IMR-90 (cell line): ENCODE data around the gene TMEM139. TPM values are rescaled to one million over a fixed set of nuclear protein-coding genes. Genes with fewer than 3 reads are reported as not detected.
A peak's percentile ranks its signal among the peaks of the same experiment; 100 is the strongest.

Experiments
- ATAC-seq: fragments of 200-7000 bp; cut with Tn5 transposase; 2 replicates; pipeline ENCODE4 v1.9.1; 2020; ENCODE audit warnings: low read depth, mild to moderate bottlenecking, moderate library complexity
- BruUV-seq: library from RNA; stranded (reverse); fragments of 400-500 nt; replicated peaks from 2 replicates; lab custom pipeline; 2021; lab: Mats Ljungman, UMichigan
- CTCF ChIA-PET: fragments of 300-600 bp; formaldehyde crosslinking; extraction: SDS; loops from one replicate; lab custom pipeline; 2021; ENCODE audit warnings: antibody characterized with exemption; lab: Yijun Ruan, JAX
- POLR2A ChIA-PET: fragments of 300-600 bp; sonication (Branson Sonifier 250); formaldehyde crosslinking; loops from one replicate; lab custom pipeline; 2022; ENCODE audit warnings: antibody characterized with exemption; ENCODE audit not compliant: unreplicated experiment; lab: Charles Lee
- DNase-seq: peaks from one replicate; pipeline ENCODE4 v3.0.0; 2013
- H2AFZ ChIP-seq: replicated peaks from 2 replicates; pipeline ENCODE3; 2013; ENCODE audit warnings: low read length, mild to moderate bottlenecking; ENCODE audit not compliant: poor library complexity
- H2AK5ac ChIP-seq: 2 replicates; pipeline ENCODE4 v1.6.1; 2013; ENCODE audit warnings: low read depth, low read length, inconsistent platforms
- H2AK9ac ChIP-seq: replicated peaks from 2 replicates; pipeline ENCODE3; 2013; ENCODE audit warnings: mild to moderate bottlenecking, low read depth, low read length, moderate library complexity; ENCODE audit not compliant: poor library complexity
- H2BK120ac ChIP-seq: 2 replicates; pipeline ENCODE4 v1.6.1; 2013; ENCODE audit warnings: low read depth, low read length, inconsistent platforms
- H2BK15ac ChIP-seq: 3 replicates; pipeline ENCODE4 v1.6.1; 2013; ENCODE audit warnings: low read depth, low read length, inconsistent platforms
- H2BK20ac ChIP-seq: 2 replicates; pipeline ENCODE4 v1.6.1; 2013; ENCODE audit warnings: low read depth, mild to moderate bottlenecking, inconsistent platforms, low read length, moderate library complexity
- H2BK5ac ChIP-seq: 2 replicates; pipeline ENCODE4 v1.6.1; 2013; ENCODE audit warnings: mild to moderate bottlenecking, low read depth, low read length, inconsistent platforms; ENCODE audit not compliant: poor library complexity, severe bottlenecking
- H3K14ac ChIP-seq: replicated peaks from 2 replicates; pipeline ENCODE4 v1.6.1; 2013; ENCODE audit warnings: low read depth, low read length, inconsistent platforms
- H3K18ac ChIP-seq: 2 replicates; pipeline ENCODE4 v1.6.1; 2013; ENCODE audit warnings: low read depth, low read length, control low read depth
- H3K23ac ChIP-seq: 2 replicates; pipeline ENCODE4 v1.6.1; 2013; ENCODE audit warnings: low read depth, low read length, inconsistent platforms
- H3K27ac ChIP-seq: 2 replicates; pipeline ENCODE4 v1.5.1; 2013; ENCODE audit warnings: mild to moderate bottlenecking, control low read depth, low read length; ENCODE audit not compliant: insufficient read depth
- H3K27me3 ChIP-seq: 2 replicates; pipeline ENCODE4 v1.6.1; 2013; ENCODE audit warnings: low read length; ENCODE audit not compliant: control insufficient read depth, insufficient read depth
- H3K36me3 ChIP-seq: 2 replicates; pipeline ENCODE4 v1.6.1; 2013; ENCODE audit warnings: low read length, mixed read lengths; ENCODE audit not compliant: control insufficient read depth, insufficient read depth
- H3K4ac ChIP-seq: 2 replicates; pipeline ENCODE4 v1.6.1; 2013; ENCODE audit warnings: low read depth, low read length, inconsistent platforms
- H3K4me1 ChIP-seq: 2 replicates; pipeline ENCODE4 v1.6.1; 2013; ENCODE audit warnings: low read length, mixed read lengths; ENCODE audit not compliant: control insufficient read depth, insufficient read depth
- H3K4me2 ChIP-seq: 2 replicates; pipeline ENCODE4 v1.6.1; 2013; ENCODE audit warnings: low read depth, mild to moderate bottlenecking, control low read depth, low read length, moderate library complexity
- H3K4me3 ChIP-seq: 2 replicates; pipeline ENCODE4 v1.5.1; 2013; ENCODE audit warnings: low read depth, mild to moderate bottlenecking, control low read depth, low read length, moderate library complexity; ENCODE audit not compliant: insufficient read depth
- H3K56ac ChIP-seq: 2 replicates; pipeline ENCODE4 v1.6.1; 2013; ENCODE audit warnings: low read length, inconsistent platforms; ENCODE audit not compliant: insufficient read depth; ENCODE audit errors: extremely low read depth
- H3K79me1 ChIP-seq, 2 experiments: 2 replicates each; pipeline ENCODE4 v1.6.1; 2013; ENCODE audit warnings: low read length in 2 of 2, inconsistent platforms in 1 of 2, low read depth in 1 of 2
- H3K9ac ChIP-seq: 2 replicates; pipeline ENCODE4 v1.6.1; 2013; ENCODE audit warnings: low read depth, low read length, control low read depth
- H3K9me1 ChIP-seq: 2 replicates; pipeline ENCODE4 v1.6.1; 2013; ENCODE audit warnings: low read length, inconsistent platforms; ENCODE audit not compliant: insufficient read depth
- H3K9me3 ChIP-seq: 2 replicates; pipeline ENCODE4 v1.6.1; 2013; ENCODE audit warnings: low read length; ENCODE audit not compliant: control insufficient read depth, insufficient read depth
- H4K20me1 ChIP-seq: 2 replicates; pipeline ENCODE4 v1.6.1; 2013; ENCODE audit warnings: low read length, inconsistent platforms; ENCODE audit not compliant: insufficient read depth
- H4K5ac ChIP-seq: 2 replicates; pipeline ENCODE4 v1.6.1; 2013; ENCODE audit warnings: mild to moderate bottlenecking, low read depth, low read length, control low read depth
- H4K8ac ChIP-seq, 2 experiments: 2 replicates each; pipeline ENCODE4 v1.6.1; 2013; ENCODE audit warnings: low read depth in 2 of 2, low read length in 2 of 2, control low read depth in 1 of 2, inconsistent platforms in 1 of 2
- H4K91ac ChIP-seq: 2 replicates; pipeline ENCODE4 v1.6.1; 2013; ENCODE audit warnings: low read depth, low read length, inconsistent platforms; ENCODE audit not compliant: insufficient read depth
- CEBPB ChIP-seq: IDR thresholded peaks from 2 replicates; pipeline ENCODE4 v1.6.1; 2012; ENCODE audit warnings: low read depth, low read length, improper control_type of control experiment
- MXI1 ChIP-seq: IDR thresholded peaks from 2 replicates; pipeline ENCODE4 v1.6.1; 2012; ENCODE audit warnings: low read depth, mild to moderate bottlenecking, low read length, moderate library complexity, borderline replicate concordance
- dilution Hi-C: fragments of 300-500 bp; cut with HindIII; formaldehyde crosslinking; loops from one replicate; pipeline ENCODE4 v1.14.3; 2018; ENCODE audit warnings: low sequenced_read_pairs; ENCODE audit not compliant: unreplicated experiment
- in situ Hi-C: fragments of 300-500 bp; cut with MboI; formaldehyde crosslinking; loops from 3 replicates; pipeline ENCODE4 v1.14.3; 2019; ENCODE audit warnings: low sequenced_read_pairs, inconsistent platforms, mixed read lengths
- intact Hi-C: fragments of 100-400 bp; cut with micrococcal nuclease; formaldehyde crosslinking; loops from 2 replicates; pipeline ENCODE4 v1.10.0; 2022
- polyA plus RNA-seq, 3 experiments: library from polyadenylated mRNA; depleted of rRNA; stranded (reverse); fragments of >200 nt; gene quantifications; 2 replicates each; pipeline ENCODE4 v1.2.3, GENCODE V29; 2012; ENCODE audit warnings: low replicate concordance in 1 of 3
- total RNA-seq: library from RNA; depleted of rRNA; stranded (reverse); fragments of >200 nt; gene quantifications from 2 replicates; pipeline ENCODE4 v1.2.3, GENCODE V29; 2012
- TF ChIP-seq, protein P1 (sequence below): conservative IDR thresholded peaks from 2 replicates; pipeline ENCODE4 v1.5.1; 2012; ENCODE audit warnings: mild to moderate bottlenecking, low read depth, low read length, improper control_type of control experiment

Gene TMEM139
- total and polyA plus RNA-seq, 2 of the 4 experiments (the other 2 are of a cell fraction): 0.07 TPM; not detected in 1

DNA sequence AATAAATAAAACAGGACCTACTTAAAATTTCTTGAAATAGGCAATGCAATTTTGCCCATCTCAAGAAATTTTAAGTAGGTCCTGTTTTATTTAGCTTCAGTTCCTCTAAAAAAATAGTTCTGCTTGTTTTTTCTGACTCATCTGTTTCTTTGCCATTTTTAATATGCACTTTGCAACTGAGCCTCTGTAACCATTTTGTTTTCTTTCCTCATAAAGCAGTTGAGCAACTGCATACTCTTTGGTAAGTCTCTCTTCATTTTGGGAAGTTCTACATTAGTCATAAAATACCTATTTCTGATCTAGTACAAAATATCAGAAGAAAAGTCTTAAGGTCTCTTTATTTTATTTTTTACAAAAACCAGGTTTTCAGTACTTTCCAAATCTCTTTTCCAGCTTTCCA is 44.9 kb upstream of the TMEM139 start:
- Histone ChIP-seq H3K27ac (no peak overlapping the region), H3K36me3 (no peaks in the 10 kb centered on the region), H3K4me2 (no peak overlapping the region), H3K9ac (no peak overlapping the region), H2BK120ac (no peak overlapping the region), H2AK9ac (no peak overlapping the region), H3K4ac (no peak overlapping the region), H4K8ac (no peak overlapping the region), H2BK20ac (no peak overlapping the region), H3K9me1 (no peaks in the 10 kb centered on the region), H3K9me3 (peaks cover 2% of the 10 kb centered on the region; the same call in 1 of the 2 replicates), H4K91ac (no peak overlapping the region), H3K14ac (no peak overlapping the region), H3K4me1 (peaks cover 4% of the 10 kb centered on the region; the same call in 1 of the 2 replicates), H3K79me1 (no peaks in the 10 kb centered on the region), H3K23ac (no peak overlapping the region), H3K27me3 (peaks cover 1% of the 10 kb centered on the region; the same call in 1 of the 2 replicates), H2BK15ac (no peak overlapping the region), H2AFZ (no peak overlapping the region), H4K5ac (no peak overlapping the region), H4K20me1 (no peaks in the 10 kb centered on the region), H3K4me3 (no peak overlapping the region), H3K18ac (no peak overlapping the region), H2AK5ac (no peak overlapping the region), H2BK5ac (no peak overlapping the region), H3K56ac (no peak overlapping the region)
- peak; percentile 19 for DNase-seq
- dilution Hi-C loops: no loop called here
- CTCF ChIA-PET: interaction anchor here (0.6 to 2.2 kb wide), 19 partner anchors 8 to 922 kb away, joined by 3 to 24 read pairs (median 4); partner anchors contain the start of genes CLCN1, GSTK1 and TAS2R40
- POLR2A ChIA-PET: no interaction called here
- intact Hi-C loops: loop anchor here (2.0 to 5.0 kb wide), 2 partner anchors 142 to 177 kb away; partner anchors contain the start of gene ZYX
- ATAC-seq: no peak
- BruUV-seq: no TSS peak
- TF ChIP-seq MXI1: no peak
- TF ChIP-seq, protein P1, sequence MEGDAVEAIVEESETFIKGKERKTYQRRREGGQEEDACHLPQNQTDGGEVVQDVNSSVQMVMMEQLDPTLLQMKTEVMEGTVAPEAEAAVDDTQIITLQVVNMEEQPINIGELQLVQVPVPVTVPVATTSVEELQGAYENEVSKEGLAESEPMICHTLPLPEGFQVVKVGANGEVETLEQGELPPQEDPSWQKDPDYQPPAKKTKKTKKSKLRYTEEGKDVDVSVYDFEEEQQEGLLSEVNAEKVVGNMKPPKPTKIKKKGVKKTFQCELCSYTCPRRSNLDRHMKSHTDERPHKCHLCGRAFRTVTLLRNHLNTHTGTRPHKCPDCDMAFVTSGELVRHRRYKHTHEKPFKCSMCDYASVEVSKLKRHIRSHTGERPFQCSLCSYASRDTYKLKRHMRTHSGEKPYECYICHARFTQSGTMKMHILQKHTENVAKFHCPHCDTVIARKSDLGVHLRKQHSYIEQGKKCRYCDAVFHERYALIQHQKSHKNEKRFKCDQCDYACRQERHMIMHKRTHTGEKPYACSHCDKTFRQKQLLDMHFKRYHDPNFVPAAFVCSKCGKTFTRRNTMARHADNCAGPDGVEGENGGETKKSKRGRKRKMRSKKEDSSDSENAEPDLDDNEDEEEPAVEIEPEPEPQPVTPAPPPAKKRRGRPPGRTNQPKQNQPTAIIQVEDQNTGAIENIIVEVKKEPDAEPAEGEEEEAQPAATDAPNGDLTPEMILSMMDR: no peak
- TF ChIP-seq CEBPB: peak; percentile 57
- in situ Hi-C loops: no loop called here
